Subcutaneous abdominal adipose tissue (tissue), 5 donors: ENCODE measurements around the gene ARHGAP5.
"Not testable (repeated sequence)": the region's sequence is repeated elsewhere in the genome, so short reads cannot be mapped to it uniquely, and the experiment has no call there.

Source experiments
- H3K27ac ChIP-seq: one replicate; pipeline ENCODE4 v1.7.0; 2013; ENCODE audit warnings: low read depth, mild to moderate bottlenecking, inconsistent platforms, low read length, moderate library complexity
- H3K27me3 ChIP-seq, 5 donors: one replicate each; pipeline ENCODE4 v1.7.0; 2013; ENCODE audit warnings: low read length in 5 of 5, inconsistent platforms in 1 of 5; ENCODE audit not compliant: control insufficient read depth in 5 of 5, insufficient read depth in 4 of 5
- H3K36me3 ChIP-seq, 5 donors: one replicate each; pipeline ENCODE4 v1.7.0; 2013; ENCODE audit warnings: low read length in 5 of 5; ENCODE audit not compliant: control insufficient read depth in 5 of 5, insufficient read depth in 5 of 5
- H3K4me1 ChIP-seq, 5 donors: one replicate each; pipeline ENCODE4 v1.7.0; 2013; ENCODE audit warnings: low read length in 5 of 5, mild to moderate bottlenecking in 3 of 5, moderate library complexity in 1 of 5; ENCODE audit not compliant: control insufficient read depth in 5 of 5, insufficient read depth in 5 of 5
- H3K4me3 ChIP-seq, 5 donors: one replicate each; pipeline ENCODE4 v1.7.0; 2013; ENCODE audit warnings: low read length in 5 of 5, low read depth in 1 of 5
- H3K9ac ChIP-seq, 5 donors: one replicate each; pipeline ENCODE4 v1.7.0; 2013; ENCODE audit warnings: low read length in 5 of 5, mild to moderate bottlenecking in 4 of 5, moderate library complexity in 3 of 5
- H3K9me3 ChIP-seq, 5 donors: one replicate each; pipeline ENCODE4 v1.7.0; 2013; ENCODE audit warnings: low read length in 5 of 5; ENCODE audit not compliant: control insufficient read depth in 5 of 5
- donor health status: healthy.
- donor health status: healthy.
- donor health status: healthy.
- donor health status: healthy.
- donor health status: healthy.

The ARHGAP5 gene

GRCh38 chr14:32109676-32110547, 32.8 kb downstream of the ARHGAP5 start:
- H3K27me3 ChIP-seq, result no peaks in the 10 kb centered on the region
- no peak overlapping the region for H3K27ac ChIP-seq
- H3K36me3 ChIP-seq, result no peaks in the 10 kb centered on the region
- peaks cover 0 to 2% (median 2%) of the 10 kb centered on the region in 5 donors for H3K4me1 ChIP-seq
- no peak overlapping the region for H3K4me3 ChIP-seq
- H3K9ac ChIP-seq, result no peak overlapping the region
- no peaks in the 10 kb centered on the region for H3K9me3 ChIP-seq

GRCh38 chr14:32110548-32110896, 33.4 kb downstream of the ARHGAP5 start:
- H3K27ac ChIP-seq, result no peak overlapping the region
- no peaks in the 10 kb centered on the region for H3K4me1 ChIP-seq

GRCh38 chr14:32121536-32121935, 44.4 kb downstream of the ARHGAP5 start:
- Histone ChIP-seq H3K36me3 (peaks cover 0 to 17% (median 9%) of the 10 kb centered on the region in 5 donors), H3K27me3 (no peaks in the 10 kb centered on the region), H3K4me1 (no peaks in the 10 kb centered on the region), H3K9me3 (no peaks in the 10 kb centered on the region), H3K4me3 (no peak overlapping the region), H3K9ac (no peak overlapping the region), H3K27ac (no peak overlapping the region)

More at GRCh38 chr14:32110548-32110896, 33.4 kb downstream of the ARHGAP5 start:
- Histone ChIP-seq H3K36me3 (no peaks in the 10 kb centered on the region), H3K9me3 (no peaks in the 10 kb centered on the region), H3K4me3 (no peak overlapping the region), H3K27me3 (no peaks in the 10 kb centered on the region), H3K9ac (no peak overlapping the region)

GRCh38 chr14:32121948-32122347, 44.8 kb downstream of the ARHGAP5 start:
- no peak overlapping the region for H3K9ac ChIP-seq
- H3K27ac ChIP-seq, result no peak overlapping the region
- H3K4me1 ChIP-seq, result no peaks in the 10 kb centered on the region
- no peak overlapping the region for H3K4me3 ChIP-seq
- no peaks in the 10 kb centered on the region for H3K27me3 ChIP-seq
- H3K36me3 ChIP-seq, result peaks cover 0 to 14% (median 9%) of the 10 kb centered on the region in 5 donors
- no peaks in the 10 kb centered on the region for H3K9me3 ChIP-seq

GRCh38 chr14:32126899-32127730, 50.0 kb downstream of the ARHGAP5 start:
- H3K9me3 ChIP-seq, H3K4me1 ChIP-seq, H3K36me3 ChIP-seq, H3K27me3 ChIP-seq, H3K27ac ChIP-seq, H3K4me3 ChIP-seq, H3K9ac ChIP-seq: not testable (repeated sequence)

GRCh38 chr14:32127731-32128654, 50.9 kb downstream of the ARHGAP5 start:
- not testable (repeated sequence) for H3K9me3 ChIP-seq, H3K27ac ChIP-seq, H3K4me3 ChIP-seq, H3K4me1 ChIP-seq, H3K9ac ChIP-seq, H3K36me3 ChIP-seq, H3K27me3 ChIP-seq

- Histone ChIP-seq H3K4me1 (no peaks in the 10 kb centered on the region), H3K4me3 (no peak overlapping the region), H3K27ac (no peak overlapping the region), H3K36me3 (peaks cover 0 to 9% (median 4%) of the 10 kb centered on the region in 5 donors), H3K9me3 (peaks cover 0 to 3% (median 0%) of the 10 kb centered on the region in 5 donors), H3K27me3 (no peaks in the 10 kb centered on the region), H3K9ac (no peak overlapping the region)
These were observed 51.6 kb downstream of the ARHGAP5 start for GRCh38 chr14:32128703-32129102.

- peaks cover 0 to 3% (median 0%) of the 10 kb centered on the region in 5 donors for H3K9me3 ChIP-seq
- no peak overlapping the region for H3K9ac ChIP-seq
- H3K36me3 ChIP-seq, result peaks cover 0 to 9% (median 4%) of the 10 kb centered on the region in 5 donors
- H3K27me3 ChIP-seq, result no peaks in the 10 kb centered on the region
- no peak overlapping the region for H3K4me3 ChIP-seq
- no peaks in the 10 kb centered on the region for H3K4me1 ChIP-seq
- no peak overlapping the region for H3K27ac ChIP-seq
These were observed 52.0 kb downstream of the ARHGAP5 start for GRCh38 chr14:32129124-32129523.

GRCh38 chr14:32131689-32132088, 54.6 kb downstream of the ARHGAP5 start:
- H3K4me3 ChIP-seq, H3K4me1 ChIP-seq, H3K27ac ChIP-seq, H3K27me3 ChIP-seq, H3K9me3 ChIP-seq, H3K9ac ChIP-seq: not testable (repeated sequence)
- H3K36me3 ChIP-seq, result peaks cover 0 to 12% (median 4%) of the 10 kb centered on the region in 5 donors
